Astrocyte (in vitro differentiated cells and primary cell): ENCODE data around the gene SLC18B1. TPM values are rescaled to one million over a fixed set of nuclear protein-coding genes. Genes with fewer than 3 reads are reported as not detected.

ENCODE experiments used
- DNase-seq: peaks from one replicate; pipeline ENCODE4 v3.0.0-alpha.2; 2010; ENCODE audit warnings: low read depth
- FAIRE-seq: peaks from 2 replicates; lab custom pipeline; 2011; peaks lifted over from hg19 to GRCh38; lab: Jason Lieb, UNC
- H2AFZ ChIP-seq: 2 replicates; pipeline ENCODE4 v1.6.0; 2012; ENCODE audit warnings: low read depth, low read length, inconsistent platforms
- H3K27ac ChIP-seq: 2 replicates; pipeline ENCODE4 v1.5.1; 2011; ENCODE audit warnings: low read depth, low read length, inconsistent platforms
- H3K27me3 ChIP-seq: 2 replicates; pipeline ENCODE4 v1.6.0; 2011; ENCODE audit warnings: low read length, inconsistent platforms; ENCODE audit not compliant: insufficient read depth
- H3K36me3 ChIP-seq: 2 replicates; pipeline ENCODE4 v1.5.1; 2011; ENCODE audit warnings: low read length, inconsistent platforms; ENCODE audit not compliant: insufficient read depth
- H3K4me1 ChIP-seq: 2 replicates; pipeline ENCODE4 v1.5.1; 2011; ENCODE audit warnings: low read length, inconsistent platforms; ENCODE audit not compliant: insufficient read depth
- H3K4me2 ChIP-seq: 2 replicates; pipeline ENCODE4 v1.6.0; 2012; ENCODE audit warnings: low read length, inconsistent platforms
- H3K4me3 ChIP-seq: 2 replicates; pipeline ENCODE4 v1.5.1; 2011; ENCODE audit warnings: low read depth, mild to moderate bottlenecking, low read length, inconsistent platforms; ENCODE audit not compliant: insufficient read depth
- H3K79me2 ChIP-seq: 2 replicates; pipeline ENCODE4 v1.6.0; 2012; ENCODE audit warnings: mild to moderate bottlenecking, low read length, inconsistent platforms; ENCODE audit not compliant: insufficient read depth
- H3K9ac ChIP-seq: 2 replicates; pipeline ENCODE4 v1.6.0; 2012; ENCODE audit warnings: mild to moderate bottlenecking, low read length, inconsistent platforms
- H3K9me3 ChIP-seq: 2 replicates; pipeline ENCODE4 v1.5.1; 2012; ENCODE audit warnings: low read depth, mild to moderate bottlenecking, low read length, inconsistent platforms; ENCODE audit not compliant: insufficient read depth
- H4K20me1 ChIP-seq: 2 replicates; pipeline ENCODE4 v1.6.0; 2012; ENCODE audit warnings: low read length, inconsistent platforms; ENCODE audit not compliant: insufficient read depth
- H3K27ac Mint-ChIP-seq: one replicate; pipeline ENCODE4 v1.8.0; 2021; ENCODE audit warnings: mild to moderate bottlenecking, mixed read lengths; ENCODE audit not compliant: unreplicated experiment
- H3K27me3 Mint-ChIP-seq: one replicate; pipeline ENCODE4 v1.8.0; 2021; ENCODE audit warnings: low read depth, mixed read lengths; ENCODE audit not compliant: unreplicated experiment
- H3K36me3 Mint-ChIP-seq: one replicate; pipeline ENCODE4 v1.8.0; 2021; ENCODE audit warnings: low read depth, mixed read lengths; ENCODE audit not compliant: unreplicated experiment
- H3K4me1 Mint-ChIP-seq: one replicate; pipeline ENCODE4 v1.8.0; 2021; ENCODE audit warnings: low read depth, mixed read lengths; ENCODE audit not compliant: unreplicated experiment
- H3K4me3 Mint-ChIP-seq: one replicate; pipeline ENCODE4 v1.8.0; 2021; ENCODE audit warnings: mild to moderate bottlenecking, moderate library complexity, mixed read lengths; ENCODE audit not compliant: unreplicated experiment
- H3K9me3 Mint-ChIP-seq: one replicate; pipeline ENCODE4 v1.8.0; 2021; ENCODE audit warnings: mild to moderate bottlenecking, mixed read lengths; ENCODE audit not compliant: unreplicated experiment
- EZH2 ChIP-seq: IDR thresholded peaks from 2 replicates; pipeline ENCODE4 v1.6.1; 2012; ENCODE audit warnings: mild to moderate bottlenecking, low read length, inconsistent platforms; ENCODE audit not compliant: insufficient read depth
- total RNA-seq: library from RNA; stranded (reverse); gene quantifications from 2 replicates; pipeline ENCODE4 v1.2.1, GENCODE V29; 2021
- TF ChIP-seq, protein P1 (sequence below): IDR thresholded peaks from 2 replicates; pipeline ENCODE4 v1.5.1; 2011; ENCODE audit warnings: low read depth, mild to moderate bottlenecking, inconsistent platforms, low read length, moderate library complexity; ENCODE audit not compliant: insufficient read depth

The SLC18B1 gene
- total RNA-seq, 1 donor from 2014 or later: 8.2 TPM

DNA sequence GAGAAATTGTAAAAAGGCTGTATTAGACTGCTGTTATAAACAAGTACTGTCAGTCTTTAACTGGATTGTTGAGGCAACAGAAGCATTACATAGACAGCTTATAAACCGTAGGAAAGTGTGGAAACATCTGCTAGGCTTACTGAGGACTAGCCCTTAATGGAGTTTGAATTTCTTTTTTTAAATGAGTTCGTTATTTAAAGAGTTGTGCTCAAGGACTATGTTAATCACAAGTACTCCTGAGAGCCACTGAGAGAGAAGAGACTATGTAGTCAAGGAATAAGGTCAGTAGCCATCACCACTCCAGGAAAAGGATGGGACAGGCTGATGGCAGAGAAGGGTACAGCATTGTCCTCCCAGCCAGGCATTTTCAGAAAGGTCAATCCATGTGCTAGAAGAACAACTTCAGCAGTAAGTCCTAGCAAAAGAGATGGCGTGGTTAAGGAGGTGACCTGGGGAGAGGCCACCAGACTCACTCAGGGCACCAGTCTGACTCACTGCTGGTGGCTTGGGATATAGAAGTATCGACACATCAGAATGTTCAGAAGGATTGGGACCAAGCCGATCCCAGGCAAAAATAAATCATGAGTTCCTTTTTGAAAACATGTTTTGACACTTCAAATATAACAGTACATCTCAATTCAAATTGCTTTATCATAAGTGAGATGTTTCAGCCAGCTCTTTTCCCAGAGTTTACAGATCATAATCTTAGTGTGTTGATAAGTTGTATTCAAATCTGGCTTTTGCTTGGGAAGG, 22.4 kb upstream of the SLC18B1 start:
- H3K4me1 Mint-ChIP-seq: peaks cover 48% of the 10 kb centered on the region
- H3K27ac Mint-ChIP-seq: peak overlapping the region; percentile 38
- no peak for FAIRE-seq

DNA sequence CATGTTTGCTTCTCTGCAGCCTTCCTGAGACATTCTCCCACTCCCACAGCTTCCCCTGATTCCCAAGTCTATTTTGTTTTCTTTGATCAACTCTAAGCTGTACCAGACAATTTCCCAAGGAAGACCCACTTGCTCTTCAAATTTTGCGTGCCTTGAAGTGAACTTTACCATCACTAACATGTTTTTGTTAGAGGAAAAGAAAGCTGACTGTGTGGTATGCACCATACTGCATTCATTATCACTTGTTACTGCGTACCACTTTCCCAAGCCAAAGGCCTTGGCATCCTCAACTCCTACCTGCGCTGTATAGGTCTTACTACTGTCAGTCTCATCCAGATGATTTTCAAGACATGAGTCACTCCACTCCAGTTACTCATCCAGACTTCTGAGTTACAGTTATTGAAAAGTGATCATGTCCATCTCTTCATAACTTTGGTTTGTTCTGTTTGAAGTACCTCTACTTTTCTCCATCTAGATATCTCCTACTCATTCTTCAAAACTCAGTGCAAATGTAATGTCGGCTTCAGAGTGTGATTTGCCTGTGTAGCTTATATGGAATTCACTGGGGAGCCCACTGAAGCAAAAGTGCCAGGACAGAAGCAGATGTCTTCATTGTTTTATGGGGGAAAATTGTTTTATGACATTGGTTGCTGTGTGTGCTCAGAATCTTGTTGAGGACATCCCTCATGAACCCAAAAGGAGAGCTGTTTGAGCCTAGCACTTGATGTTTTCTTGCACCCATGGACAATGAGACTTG, 21.1 kb upstream of the SLC18B1 start:
- Mint-ChIP-seq H3K4me1 (peaks cover 48% of the 10 kb centered on the region), H3K27ac (peak overlapping the region; percentile 38), H3K27me3 (no peaks in the 10 kb centered on the region), H3K9me3 (no peaks in the 10 kb centered on the region), H3K4me3 (peak overlapping the region; percentile 8), H3K36me3 (peaks cover 32% of the 10 kb centered on the region)
- Histone ChIP-seq H3K27me3 (no peaks in the 10 kb centered on the region), H4K20me1 (peaks cover 64% of the 10 kb centered on the region), H3K4me1 (peaks cover 14% of the 10 kb centered on the region), H2AFZ (no peak overlapping the region), H3K9me3 (no peaks in the 10 kb centered on the region), H3K36me3 (peaks cover 46% of the 10 kb centered on the region), H3K9ac (no peak overlapping the region), H3K27ac (no peak overlapping the region), H3K4me3 (no peak overlapping the region), H3K79me2 (peaks cover 37% of the 10 kb centered on the region), H3K4me2 (no peak overlapping the region)
- FAIRE-seq (no peak), DNase-seq (no peak)
- TF ChIP-seq, protein P1, sequence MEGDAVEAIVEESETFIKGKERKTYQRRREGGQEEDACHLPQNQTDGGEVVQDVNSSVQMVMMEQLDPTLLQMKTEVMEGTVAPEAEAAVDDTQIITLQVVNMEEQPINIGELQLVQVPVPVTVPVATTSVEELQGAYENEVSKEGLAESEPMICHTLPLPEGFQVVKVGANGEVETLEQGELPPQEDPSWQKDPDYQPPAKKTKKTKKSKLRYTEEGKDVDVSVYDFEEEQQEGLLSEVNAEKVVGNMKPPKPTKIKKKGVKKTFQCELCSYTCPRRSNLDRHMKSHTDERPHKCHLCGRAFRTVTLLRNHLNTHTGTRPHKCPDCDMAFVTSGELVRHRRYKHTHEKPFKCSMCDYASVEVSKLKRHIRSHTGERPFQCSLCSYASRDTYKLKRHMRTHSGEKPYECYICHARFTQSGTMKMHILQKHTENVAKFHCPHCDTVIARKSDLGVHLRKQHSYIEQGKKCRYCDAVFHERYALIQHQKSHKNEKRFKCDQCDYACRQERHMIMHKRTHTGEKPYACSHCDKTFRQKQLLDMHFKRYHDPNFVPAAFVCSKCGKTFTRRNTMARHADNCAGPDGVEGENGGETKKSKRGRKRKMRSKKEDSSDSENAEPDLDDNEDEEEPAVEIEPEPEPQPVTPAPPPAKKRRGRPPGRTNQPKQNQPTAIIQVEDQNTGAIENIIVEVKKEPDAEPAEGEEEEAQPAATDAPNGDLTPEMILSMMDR: no peak
- TF ChIP-seq EZH2: no peak

More for the DNA sequence above, 22.4 kb upstream of the SLC18B1 start:
- peak overlapping the region; percentile 39 for H3K9ac ChIP-seq
- H3K4me2 ChIP-seq: no peak overlapping the region
- H3K27me3 ChIP-seq: no peaks in the 10 kb centered on the region
- H3K4me3 Mint-ChIP-seq: no peak overlapping the region
- H3K4me1 ChIP-seq: peaks cover 14% of the 10 kb centered on the region
- H3K36me3 Mint-ChIP-seq: peaks cover 22% of the 10 kb centered on the region
- H2AFZ ChIP-seq: no peak overlapping the region
- H4K20me1 ChIP-seq: peaks cover 51% of the 10 kb centered on the region
- peaks cover 25% of the 10 kb centered on the region for H3K79me2 ChIP-seq
- peak; percentile 8 for DNase-seq
- H3K4me3 ChIP-seq: no peak overlapping the region
- peaks cover 40% of the 10 kb centered on the region for H3K36me3 ChIP-seq
- peak overlapping the region; percentile 11 for H3K27ac ChIP-seq
- TF ChIP-seq, protein P1: no peak
- no peak for TF ChIP-seq EZH2
- H3K27me3 Mint-ChIP-seq: no peaks in the 10 kb centered on the region
- H3K9me3 ChIP-seq: no peaks in the 10 kb centered on the region
- H3K9me3 Mint-ChIP-seq: no peaks in the 10 kb centered on the region
